ENCODE results near the gene CDHR2. TPM values are rescaled to one million over a fixed set of nuclear protein-coding genes. Genes with fewer than 3 reads are reported as not detected.

The CDHR2 gene
- total and polyA plus RNA-seq, 2 of the 13 experiments (the other 11 are each of a cell fraction or from before 2014, with no cell fraction given) = 17.9 to 20.9 TPM

- DNase-seq (ENCODE audit: low spot score) (no peak), ATAC-seq (no peak), FAIRE-seq (no peak)
- Histone ChIP-seq H3K9ac (ENCODE audit: insufficient read depth, low read depth, low read length) (no peak overlapping the region), H3K4me1 (ENCODE audit: insufficient read depth, low read length) (no peaks in the 10 kb centered on the region), H3K27ac (ENCODE audit: extremely low read length, insufficient read depth, low read length) (no peak overlapping the region), H2AFZ (ENCODE audit: low read length) (no peak overlapping the region), H4K20me1 (ENCODE audit: insufficient read depth, low read length) (no peaks in the 10 kb centered on the region), H3K4me2 (ENCODE audit: low read depth, low read length) (no peak overlapping the region), H3K79me2 (ENCODE audit: insufficient read depth, low read length) (no peaks in the 10 kb centered on the region), H3K27me3 (ENCODE audit: control insufficient read depth in 1 of 2, insufficient read depth in 2 of 2, low read length in 2 of 2) (peaks cover 8 to 43% of the 10 kb centered on the region in 2 experiments), H3K36me3 (replicated peaks in 1 of 2; ENCODE audit: control insufficient read depth in 1 of 2, insufficient read depth in 2 of 2, low read length in 2 of 2) (no peaks in the 10 kb centered on the region), H3K4me3 (replicated peaks in 1 of 3; ENCODE audit: insufficient read depth in 1 of 3, low read depth in 2 of 3, low read length in 3 of 3) (no peak overlapping the region), H3K9me3 (ENCODE audit: low read length) (no peaks in the 10 kb centered on the region)
- POLR2A ChIA-PET = no interaction called here
- 20% methylated on average over 7 of the region's 7 CpGs for WGBS (ENCODE audit: low lambda C conversion rate)
- in situ Hi-C loops (cut with HindIII; ENCODE audit: extremely low pct_ligation_motif_present, low pct_unique_long_range_greater_than_20kb) (no loop called here), intact Hi-C loops (cut with micrococcal nuclease; ENCODE audit: unreplicated experiment) (no loop called here)
- no TSS peak for BruUV-seq (replicated peaks)
- CTCF ChIA-PET (ENCODE audit: low intra/inter-chr PET ratio, low total read pairs) = no interaction called here
- TF ChIP-seq CREBL2 (CRISPR knock-in tag; IDR thresholded peaks at IDR 0.05; ENCODE audit: borderline replicate concordance) (no peak), HIC2 (CRISPR knock-in tag; IDR thresholded peaks at IDR 0.05; ENCODE audit: low read depth) (no peak), HDAC1 (CRISPR knock-in tag; IDR thresholded peaks at IDR 0.05) (no peak), RBAK (CRISPR knock-in tag; IDR thresholded peaks at IDR 0.05) (no peak), ZSCAN30 (CRISPR knock-in tag; IDR thresholded peaks at IDR 0.05) (no peak), ZNF615 (CRISPR knock-in tag; IDR thresholded peaks at IDR 0.05; ENCODE audit: borderline replicate concordance) (no peak), BRD4 (CRISPR knock-in tag; IDR thresholded peaks at IDR 0.05) (no peak), MAFF (IDR thresholded peaks at IDR 0.05; ENCODE audit: low read depth, low read length) (no peak), ZNF772 (CRISPR knock-in tag; IDR thresholded peaks at IDR 0.05) (no peak), ZMYM4 (CRISPR knock-in tag; IDR thresholded peaks at IDR 0.05) (no peak), SKIL (CRISPR knock-in tag; IDR thresholded peaks at IDR 0.05; ENCODE audit: borderline replicate concordance) (no peak), SKI (IDR thresholded peaks at IDR 0.05; ENCODE audit: partially characterized antibody) (no peak), HNRNPK (IDR thresholded peaks at IDR 0.05; ENCODE audit: low read depth, low read length, poor library complexity, severe bottlenecking) (no peak), ZNF317 (CRISPR knock-in tag; IDR thresholded peaks at IDR 0.05) (no peak), U2AF1 (optimal IDR thresholded peaks at IDR 0.05; ENCODE audit: low read depth, low read length) (no peak)
- TF ChIP-seq, protein P1, sequence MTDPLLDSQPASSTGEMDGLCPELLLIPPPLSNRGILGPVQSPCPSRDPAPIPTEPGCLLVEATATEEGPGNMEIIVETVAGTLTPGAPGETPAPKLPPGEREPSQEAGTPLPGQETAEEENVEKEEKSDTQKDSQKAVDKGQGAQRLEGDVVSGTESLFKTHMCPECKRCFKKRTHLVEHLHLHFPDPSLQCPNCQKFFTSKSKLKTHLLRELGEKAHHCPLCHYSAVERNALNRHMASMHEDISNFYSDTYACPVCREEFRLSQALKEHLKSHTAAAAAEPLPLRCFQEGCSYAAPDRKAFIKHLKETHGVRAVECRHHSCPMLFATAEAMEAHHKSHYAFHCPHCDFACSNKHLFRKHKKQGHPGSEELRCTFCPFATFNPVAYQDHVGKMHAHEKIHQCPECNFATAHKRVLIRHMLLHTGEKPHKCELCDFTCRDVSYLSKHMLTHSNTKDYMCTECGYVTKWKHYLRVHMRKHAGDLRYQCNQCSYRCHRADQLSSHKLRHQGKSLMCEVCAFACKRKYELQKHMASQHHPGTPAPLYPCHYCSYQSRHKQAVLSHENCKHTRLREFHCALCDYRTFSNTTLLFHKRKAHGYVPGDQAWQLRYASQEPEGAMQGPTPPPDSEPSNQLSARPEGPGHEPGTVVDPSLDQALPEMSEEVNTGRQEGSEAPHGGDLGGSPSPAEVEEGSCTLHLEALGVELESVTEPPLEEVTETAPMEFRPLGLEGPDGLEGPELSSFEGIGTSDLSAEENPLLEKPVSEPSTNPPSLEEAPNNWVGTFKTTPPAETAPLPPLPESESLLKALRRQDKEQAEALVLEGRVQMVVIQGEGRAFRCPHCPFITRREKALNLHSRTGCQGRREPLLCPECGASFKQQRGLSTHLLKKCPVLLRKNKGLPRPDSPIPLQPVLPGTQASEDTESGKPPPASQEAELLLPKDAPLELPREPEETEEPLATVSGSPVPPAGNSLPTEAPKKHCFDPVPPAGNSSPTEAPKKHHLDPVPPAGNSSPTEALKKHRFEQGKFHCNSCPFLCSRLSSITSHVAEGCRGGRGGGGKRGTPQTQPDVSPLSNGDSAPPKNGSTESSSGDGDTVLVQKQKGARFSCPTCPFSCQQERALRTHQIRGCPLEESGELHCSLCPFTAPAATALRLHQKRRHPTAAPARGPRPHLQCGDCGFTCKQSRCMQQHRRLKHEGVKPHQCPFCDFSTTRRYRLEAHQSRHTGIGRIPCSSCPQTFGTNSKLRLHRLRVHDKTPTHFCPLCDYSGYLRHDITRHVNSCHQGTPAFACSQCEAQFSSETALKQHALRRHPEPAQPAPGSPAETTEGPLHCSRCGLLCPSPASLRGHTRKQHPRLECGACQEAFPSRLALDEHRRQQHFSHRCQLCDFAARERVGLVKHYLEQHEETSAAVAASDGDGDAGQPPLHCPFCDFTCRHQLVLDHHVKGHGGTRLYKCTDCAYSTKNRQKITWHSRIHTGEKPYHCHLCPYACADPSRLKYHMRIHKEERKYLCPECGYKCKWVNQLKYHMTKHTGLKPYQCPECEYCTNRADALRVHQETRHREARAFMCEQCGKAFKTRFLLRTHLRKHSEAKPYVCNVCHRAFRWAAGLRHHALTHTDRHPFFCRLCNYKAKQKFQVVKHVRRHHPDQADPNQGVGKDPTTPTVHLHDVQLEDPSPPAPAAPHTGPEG (CRISPR knock-in tag; IDR thresholded peaks at IDR 0.05) = no peak
Observed at GRCh38 chr5:176616511-176616910, 67.4 kb downstream of the CDHR2 start.

Data from HepG2 (cell line).